HG03565 (cell line): ENCODE results near the gene IGFBP3.

Source experiments
- ATAC-seq: cut with Tn5 transposase; IDR thresholded peaks from one replicate; pipeline ENCODE4 v1.9.1; 2021; ENCODE audit warnings: mild to moderate bottlenecking, moderate library complexity; ENCODE audit not compliant: unreplicated experiment

Gene IGFBP3

DNA sequence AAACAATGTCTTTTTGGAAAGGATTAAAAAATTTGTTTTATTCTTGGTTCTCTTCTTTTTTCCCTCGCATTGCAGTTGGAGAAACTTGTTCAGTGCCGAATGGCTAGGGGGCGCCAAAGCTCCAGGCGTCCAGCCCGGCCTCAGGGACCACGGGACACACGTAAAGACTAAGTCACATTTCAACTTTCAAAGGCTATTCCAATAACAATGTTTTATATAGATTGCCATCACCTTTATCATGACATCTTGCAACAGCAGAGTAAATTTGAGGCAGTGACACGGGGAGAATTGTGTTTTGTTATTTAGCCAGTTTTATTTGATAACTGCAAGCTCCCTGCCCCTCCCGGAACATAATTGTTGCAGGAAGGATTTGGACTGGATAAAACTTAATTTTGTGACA lies 2.2 kb upstream of the IGFBP3 start:
- no peak for ATAC-seq

DNA sequence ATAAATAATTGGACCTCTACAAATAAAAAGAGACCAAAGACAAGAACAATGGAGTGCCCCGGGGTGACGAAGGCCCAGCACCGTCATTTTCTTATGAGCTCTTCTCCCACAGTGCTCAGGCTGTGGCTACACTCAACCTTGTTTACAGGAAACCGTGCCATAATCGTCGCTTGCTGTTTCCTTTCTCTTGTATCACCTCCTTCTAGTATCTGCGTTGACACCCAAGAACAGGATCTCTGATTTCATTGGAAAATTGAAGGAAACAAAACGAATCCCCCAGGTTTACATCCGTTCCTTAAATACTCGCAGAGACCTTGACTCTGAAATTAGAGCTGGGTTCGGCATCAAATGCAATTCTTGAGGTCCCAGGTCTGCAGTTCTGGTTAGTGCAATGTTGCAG lies 1.7 kb upstream of the IGFBP3 start:
- no peak for ATAC-seq

DNA sequence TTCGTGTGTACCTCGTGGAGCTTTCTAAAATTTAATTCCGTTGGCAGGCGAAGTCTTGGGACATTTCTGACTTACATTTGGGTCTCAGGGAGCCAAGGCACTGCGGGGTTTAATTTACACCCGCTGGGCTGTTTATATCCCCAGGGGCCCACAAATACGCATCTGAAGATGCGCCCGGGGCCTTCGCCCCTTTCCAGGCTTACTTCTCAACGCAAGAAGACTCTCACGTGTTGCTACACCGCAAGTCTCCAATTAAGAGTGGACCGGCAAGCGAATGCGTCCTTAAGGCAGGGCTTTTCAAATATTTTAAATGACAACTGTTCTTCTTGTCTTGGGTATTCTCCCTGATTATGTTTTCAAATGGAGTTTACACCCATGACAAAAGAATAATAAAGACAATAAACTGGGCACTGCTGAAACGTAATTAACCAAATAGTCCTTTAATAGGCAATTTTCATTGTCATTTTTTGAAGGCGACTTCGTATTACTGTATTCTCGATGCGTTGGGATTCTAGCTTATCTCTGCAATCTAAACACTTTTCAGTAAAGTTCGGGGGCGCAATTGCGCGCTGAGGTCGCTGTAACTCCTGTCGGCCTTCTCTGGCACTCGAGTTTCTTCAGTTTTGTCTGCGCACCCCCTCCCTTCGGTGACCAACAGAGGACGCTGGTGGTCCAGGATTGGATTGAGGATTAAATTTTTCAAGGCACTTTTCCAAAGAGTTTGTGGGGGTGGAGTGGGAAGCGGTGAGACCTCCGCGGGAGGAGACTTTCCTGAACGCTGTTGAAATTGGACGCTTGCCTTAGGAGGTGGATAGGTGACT lies 837 bp upstream of the IGFBP3 start:
- ATAC-seq, result no peak

DNA sequence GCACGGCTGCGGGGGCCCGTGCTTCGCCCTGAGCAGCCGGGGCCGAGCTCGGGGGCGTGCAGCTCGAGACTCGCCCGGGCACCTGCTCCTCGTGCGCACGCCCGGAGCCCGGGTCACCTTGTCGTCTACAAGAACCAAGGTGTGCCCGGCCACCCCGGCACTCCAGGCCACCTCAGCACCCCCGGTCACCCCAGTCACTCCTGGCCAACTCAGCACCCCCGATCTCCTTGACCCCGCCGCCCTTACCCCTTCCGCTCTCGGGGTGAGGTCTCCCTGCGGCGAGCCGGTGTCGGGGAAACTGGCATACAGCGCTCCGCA lies 268 bp upstream of the IGFBP3 start:
- ATAC-seq, result no peak

DNA sequence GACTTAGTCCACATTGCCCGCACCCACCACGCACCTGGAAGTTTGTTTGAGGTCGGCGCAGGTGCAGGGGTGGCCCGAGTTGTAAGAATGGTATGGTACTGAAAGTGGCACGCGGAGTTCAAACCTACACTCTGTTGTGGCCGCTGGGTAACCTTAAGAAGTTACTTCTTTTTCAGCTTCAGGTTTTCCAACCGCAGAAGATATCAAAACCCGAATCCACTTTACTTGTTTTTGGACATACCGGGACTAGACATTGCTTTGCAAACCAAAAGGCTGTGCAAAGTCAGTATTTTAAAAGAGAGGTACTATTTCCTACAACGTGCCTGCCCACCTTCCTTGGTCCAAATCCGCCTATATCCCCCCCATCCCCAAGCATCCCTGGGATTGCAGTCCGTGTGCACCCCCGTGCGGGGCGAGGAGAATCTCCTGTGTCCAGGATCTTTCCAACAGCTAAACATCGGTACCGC lies 1.0 kb downstream of the IGFBP3 start:
- ATAC-seq, result no peak

DNA sequence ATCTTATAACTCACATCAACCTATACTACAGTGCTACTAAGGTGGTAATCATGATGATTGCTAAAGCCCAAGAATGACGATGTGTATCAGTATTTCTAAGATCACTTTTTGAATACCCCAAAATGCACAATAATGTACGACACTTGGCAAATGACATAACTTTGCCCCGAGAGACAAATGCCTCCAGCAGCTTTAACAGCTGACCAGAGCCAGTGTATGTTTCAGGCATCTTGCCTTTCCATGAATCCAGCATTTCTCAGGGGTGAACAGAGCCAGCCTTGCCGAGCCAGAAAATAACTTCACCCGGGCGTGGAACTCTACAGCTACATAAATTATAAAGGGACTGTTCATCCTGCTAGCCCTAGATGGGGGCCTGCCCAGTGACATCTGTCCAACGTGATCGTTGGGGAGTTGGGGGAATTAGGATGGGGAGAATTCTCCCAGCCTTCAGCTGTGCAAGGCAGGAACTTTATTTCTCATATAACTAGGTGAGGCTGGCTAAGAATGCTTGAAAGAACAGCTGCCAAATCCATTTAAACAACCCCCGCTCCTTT lies 1.8 kb downstream of the IGFBP3 start:
- ATAC-seq, result no peak

DNA sequence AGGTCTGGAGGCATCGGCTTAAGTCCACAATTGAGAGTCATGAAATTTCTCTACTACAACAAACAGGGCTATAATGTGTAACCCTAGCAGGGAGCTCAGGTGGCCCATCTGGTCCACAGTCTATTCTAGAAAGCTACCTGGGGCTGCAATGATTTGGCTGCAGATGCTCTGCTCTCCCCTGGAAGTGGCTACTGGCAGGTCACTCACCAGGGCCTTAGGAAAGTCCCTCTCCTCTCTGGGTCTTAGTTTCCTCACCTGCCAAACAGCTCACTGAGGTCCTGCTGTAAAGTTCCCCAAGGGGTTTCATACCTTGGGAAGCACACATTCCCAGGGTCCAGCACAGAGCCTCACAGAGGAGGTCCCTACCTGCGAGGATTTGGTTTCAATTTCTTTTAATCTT lies 2.5 kb downstream of the IGFBP3 start:
- no peak for ATAC-seq

DNA sequence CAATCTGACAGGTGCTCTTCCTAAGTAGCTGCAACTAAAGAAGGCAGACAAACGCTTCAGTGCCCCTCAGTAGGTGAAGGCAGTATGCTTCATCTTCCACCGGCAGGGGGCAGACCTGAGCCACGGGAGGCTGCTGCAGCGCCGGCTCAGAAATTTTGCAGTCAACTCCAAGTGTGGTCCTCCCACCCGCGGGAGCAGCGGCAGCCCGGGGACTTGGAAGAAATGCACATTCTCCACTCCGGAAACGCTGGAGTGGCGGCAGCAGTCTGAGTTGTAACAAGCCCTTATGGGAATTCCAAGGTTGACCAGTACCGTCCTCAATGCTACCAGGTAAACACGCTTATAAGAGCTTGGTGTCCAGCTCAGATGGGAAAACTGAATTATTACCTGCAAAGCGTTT lies 3.4 kb downstream of the IGFBP3 start:
- peak; percentile 76 for ATAC-seq

DNA sequence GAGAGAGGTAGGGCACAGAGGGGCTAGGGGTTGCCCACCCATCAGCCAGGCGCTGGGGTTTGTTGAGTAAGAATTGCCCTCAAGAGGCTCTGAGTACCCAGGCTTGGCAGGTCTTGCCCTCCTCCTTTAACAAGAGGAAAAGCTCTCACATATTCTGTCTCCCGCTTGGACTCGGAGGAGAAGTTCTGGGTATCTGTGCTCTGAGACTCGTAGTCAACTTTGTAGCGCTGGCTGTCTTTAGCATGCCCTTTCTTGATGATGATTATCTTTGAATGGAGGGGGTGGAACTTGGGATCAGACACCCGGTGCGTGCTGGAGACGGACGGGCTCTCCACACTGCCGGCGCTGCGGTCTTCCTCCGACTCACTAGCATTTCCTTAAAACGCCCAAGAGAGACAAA lies 4.0 kb downstream of the IGFBP3 start:
- no peak for ATAC-seq

DNA sequence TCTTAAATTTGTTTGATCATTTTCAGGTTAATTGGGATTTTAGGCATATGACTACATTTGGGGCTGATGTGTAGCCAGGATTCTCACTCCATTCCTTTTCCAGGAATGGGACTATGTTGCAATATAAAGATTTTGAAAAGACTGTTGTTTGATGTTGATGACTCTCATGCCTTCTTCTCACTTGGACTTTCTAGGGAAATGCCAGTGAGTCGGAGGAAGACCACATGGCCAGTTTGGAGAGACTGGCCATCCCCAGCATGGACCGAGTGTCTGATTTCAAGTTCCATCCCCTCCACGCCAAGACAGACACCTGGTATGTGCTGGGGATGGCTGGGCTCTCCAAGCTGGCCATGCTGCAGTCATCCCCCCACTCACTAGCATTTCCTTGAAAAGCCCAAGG lies 5.5 kb downstream of the IGFBP3 start:
- no peak for ATAC-seq

DNA sequence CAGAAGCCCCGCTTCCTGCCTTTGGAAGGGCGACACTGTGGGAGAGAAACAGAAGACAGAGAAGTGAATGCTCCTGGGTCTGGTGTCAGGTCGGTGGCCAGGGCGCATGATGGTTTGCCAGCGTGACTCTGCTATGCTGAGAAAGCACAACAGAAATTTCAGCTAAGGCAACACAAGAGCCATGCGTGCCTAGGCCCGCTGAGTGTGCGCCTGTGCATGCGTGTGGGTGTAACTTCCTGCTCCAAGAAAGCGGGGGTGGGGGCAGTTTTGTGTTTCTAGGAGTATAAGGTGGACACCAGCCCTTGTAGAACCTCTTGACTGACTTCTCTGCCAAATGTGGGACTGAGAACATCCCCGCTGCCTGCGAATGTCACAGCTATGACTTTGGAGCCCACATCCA lies 6.2 kb downstream of the IGFBP3 start:
- ATAC-seq, result no peak

DNA sequence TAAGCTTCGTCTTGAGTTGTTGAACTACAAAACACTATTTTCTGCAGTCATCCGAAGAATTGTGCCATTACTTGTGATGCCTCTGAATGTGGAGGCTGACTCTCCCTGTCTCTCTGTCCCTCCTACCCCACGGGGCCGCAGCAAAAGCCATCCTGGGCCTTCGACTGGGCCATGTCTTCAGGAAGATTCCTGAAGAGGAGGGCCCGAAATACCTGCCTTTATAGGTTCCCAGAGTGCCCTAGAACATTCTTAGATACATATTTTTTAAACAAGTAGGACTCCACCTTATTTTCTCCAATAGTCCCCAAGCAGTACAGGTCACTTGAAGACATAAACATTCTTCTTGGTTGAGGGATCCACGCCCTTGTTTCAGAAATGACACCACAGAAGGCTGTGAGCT lies 8.1 kb downstream of the IGFBP3 start:
- no peak for ATAC-seq

DNA sequence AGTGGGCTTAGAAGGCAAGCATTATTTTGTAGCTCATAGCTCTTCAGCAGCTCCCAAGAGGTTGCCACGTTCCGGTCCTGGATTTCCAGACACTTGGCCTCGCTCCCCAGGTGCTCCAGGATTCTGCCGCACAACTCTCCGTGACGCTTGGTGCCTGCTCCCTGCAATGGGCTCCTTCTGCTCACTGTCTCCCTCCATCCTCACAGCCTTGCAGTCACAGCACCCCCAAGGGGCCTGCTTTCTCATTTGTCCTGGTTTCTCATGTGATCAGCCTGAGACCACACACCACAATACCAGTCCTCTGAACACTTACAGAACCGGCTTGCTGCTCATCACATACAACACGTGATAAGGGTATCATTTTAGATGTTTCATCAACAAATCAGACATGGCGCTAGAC lies 9.8 kb downstream of the IGFBP3 start:
- no peak for ATAC-seq

DNA sequence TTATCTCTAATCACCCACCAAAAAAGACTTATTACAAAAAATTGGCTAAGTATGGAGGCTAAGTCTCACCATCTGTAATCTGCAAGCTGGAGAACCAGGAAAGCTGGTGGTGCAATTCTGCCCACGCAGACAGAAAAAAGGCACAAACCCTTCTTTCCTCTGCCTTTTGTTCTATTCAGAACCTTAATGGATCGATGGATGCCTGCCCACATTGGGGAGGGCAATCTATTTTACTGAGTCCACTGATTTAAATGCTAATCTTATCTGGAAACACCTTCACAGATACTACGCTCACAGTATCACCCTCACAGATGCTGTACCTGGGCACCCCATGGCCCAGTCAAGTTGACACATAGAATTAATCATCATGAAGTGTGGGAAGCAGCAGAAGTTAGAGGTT lies 10.2 kb downstream of the IGFBP3 start:
- no peak for ATAC-seq

DNA sequence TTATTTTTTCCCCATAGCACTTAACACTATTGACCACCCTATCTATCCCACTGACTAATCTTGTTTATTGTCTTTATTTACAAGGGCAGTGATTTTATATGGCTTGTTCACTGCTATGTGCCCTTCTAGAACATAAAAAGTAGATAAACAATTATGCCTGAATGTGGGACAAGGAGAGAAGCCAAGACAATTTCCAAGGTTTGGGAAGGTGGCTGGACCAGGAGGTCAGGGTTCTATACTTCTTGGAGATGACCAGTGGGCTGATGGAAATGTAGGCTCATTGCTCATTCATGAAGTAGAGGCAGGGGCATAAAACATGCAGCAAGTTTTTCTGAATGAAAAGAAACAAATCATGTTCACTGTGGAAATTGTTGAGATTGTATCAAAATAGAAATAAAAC lies 11.5 kb downstream of the IGFBP3 start:
- ATAC-seq, result no peak

DNA sequence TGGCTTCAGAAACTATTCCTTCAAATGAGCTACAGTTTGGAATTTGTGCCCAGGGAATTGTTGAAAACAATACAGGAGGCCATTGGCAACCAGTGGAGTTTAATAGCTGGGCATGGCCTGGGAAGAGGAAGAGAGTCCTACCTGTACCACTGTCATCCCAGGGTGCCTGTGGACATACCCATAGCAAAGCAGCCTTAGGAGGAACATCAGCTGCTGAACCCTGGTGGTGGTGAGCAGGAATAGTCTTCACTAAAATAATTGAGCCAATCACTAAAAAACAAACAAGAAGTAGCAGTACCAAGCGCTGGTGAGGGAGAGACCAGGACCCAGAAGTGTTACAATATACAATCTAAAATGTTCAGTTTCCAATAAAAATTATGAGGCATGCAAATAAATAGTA lies 18.3 kb downstream of the IGFBP3 start:
- ATAC-seq, result no peak

DNA sequence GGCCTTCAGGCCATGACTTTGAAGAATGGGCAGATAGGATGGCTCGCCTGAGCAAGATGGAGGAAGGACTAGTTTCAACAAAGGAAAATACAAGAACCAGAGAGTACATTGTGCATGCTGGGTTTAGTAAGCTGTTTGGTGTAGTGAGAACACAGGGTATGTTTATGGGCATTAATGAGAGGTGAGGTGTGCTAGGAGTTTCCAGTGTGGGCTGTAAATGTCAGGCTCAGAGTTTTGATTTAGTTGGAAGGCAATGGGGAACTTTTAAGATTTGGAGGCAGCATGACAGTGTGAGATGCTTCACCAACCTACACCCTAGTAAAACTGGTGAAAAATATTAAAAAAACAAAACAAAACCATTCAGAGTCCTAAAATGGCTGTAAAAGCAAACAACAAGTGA lies 19.5 kb downstream of the IGFBP3 start:
- no peak for ATAC-seq

DNA sequence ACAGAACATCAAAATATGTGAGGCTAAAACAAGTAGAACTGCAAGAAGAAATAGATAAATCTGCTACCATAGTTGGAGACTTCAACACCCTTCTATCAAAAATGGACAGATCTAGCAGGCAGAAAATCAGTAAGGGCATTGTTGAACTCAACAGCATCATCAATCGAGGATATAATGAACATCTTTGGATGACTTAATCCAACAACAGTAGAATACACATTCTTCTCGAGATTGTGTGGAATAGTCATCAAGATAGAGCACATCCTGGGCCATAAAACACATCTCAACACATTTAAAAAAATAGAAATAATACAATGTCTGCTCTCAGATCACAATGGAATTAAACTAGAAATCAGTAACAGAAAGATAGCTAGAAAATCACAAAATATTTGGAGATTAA lies 22.9 kb downstream of the IGFBP3 start:
- no peak for ATAC-seq

DNA sequence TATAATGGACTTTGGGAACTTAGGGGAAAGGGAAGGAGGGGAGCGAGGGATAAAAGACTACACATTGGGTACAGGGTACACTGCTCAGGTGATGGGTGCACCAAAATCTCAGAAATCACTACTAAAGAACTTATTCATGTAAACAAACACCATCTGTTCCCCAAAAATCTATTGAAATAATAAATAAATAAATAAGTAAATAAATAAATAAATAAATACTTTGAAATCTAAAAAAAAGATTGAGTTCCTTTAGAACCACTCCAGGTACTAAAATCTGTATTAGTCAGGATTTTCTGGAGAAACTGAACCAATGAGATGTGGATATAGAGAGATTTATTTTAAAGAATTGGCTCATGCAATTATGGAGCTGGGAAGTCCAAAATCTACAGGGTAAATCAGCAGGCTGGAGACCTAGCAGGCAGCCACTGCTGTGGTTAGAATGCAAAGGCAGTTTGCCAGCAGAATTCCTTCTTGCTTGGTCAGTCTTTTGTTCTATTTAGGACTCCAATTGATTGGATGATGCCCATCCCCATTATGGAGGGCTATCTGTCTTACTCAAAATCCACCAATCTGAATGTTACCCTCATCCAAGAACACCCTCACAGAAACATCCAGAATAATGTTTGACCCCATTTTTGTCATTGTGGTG lies 23.9 kb downstream of the IGFBP3 start:
- no peak for ATAC-seq

DNA sequence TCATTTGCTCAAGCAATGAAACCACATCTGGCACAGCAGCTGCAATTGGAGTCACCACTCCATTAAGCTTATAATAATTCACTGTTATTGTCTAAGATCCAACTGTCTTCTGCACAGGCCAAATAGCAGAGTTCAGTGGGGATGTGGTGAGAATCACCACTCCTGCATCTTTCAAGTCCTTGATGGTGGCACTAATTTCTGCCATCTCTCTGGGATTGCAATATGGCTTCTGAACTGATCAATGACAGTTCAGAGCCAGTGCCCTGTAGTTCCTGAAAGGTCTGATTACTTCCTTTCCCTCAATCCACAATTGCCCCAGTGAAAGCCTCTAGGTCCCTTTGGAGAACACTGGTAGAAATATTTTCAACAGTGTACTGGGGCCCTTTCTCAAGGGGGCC lies 26.4 kb downstream of the IGFBP3 start:
- ATAC-seq, result no peak

DNA sequence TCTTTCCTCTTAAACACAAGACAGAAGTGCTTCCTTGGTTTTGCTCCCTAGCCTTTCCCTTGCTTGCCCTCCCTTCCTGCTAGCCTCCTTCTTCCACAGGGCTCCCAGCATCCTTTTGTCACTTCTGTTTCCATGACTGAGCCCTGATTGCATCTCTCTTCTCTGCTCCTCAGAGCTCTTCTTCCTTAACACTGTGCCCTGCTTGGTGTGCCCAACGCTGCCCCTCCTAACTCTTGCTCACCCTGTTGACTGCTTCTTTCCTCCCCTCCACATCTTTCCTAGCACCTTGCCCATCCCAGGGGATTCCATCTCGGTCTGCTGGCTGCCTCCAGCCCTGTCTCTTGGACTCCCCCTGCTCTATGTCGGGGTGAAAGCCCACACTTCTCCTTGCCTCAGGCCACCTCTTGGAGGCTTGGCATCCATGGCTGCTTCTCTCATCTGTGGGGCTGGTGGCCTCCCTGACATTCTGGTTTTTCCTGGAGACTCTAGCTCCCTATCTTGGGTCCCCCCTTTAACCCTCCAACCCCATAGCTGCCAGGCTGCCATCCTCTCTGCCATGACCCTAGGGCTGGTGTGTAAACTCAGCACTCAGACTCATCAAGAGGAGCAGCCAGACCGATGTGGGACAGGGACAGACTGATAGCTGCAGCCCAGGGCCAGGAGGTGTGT lies 26.9 kb downstream of the IGFBP3 start:
- ATAC-seq, result no peak
